Natural killer cell treated with Interleukin-12 subunit alpha and Interleukin-12 subunit beta and Interleukin-15 and Interleukin-18, amount 100 ng/mL, for 72 hours (primary cell): Measurements from ENCODE around the gene LGR5. TPM values are rescaled to one million over a fixed set of nuclear protein-coding genes. Genes with fewer than 3 reads are reported as not detected.

Experiments used
- ATAC-seq, 2 donors: fragments of 150-1000 bp; cut with Tn5 transposase in 1 of 2; sonication (Bioruptor Pico), chemical (Tn5 transposase) in 1 of 2; 2 replicates each; pipeline ENCODE4 v1.10.0; 2021
- DNase-seq: peaks from one replicate; pipeline ENCODE4 v3.0.0; 2022; ENCODE audit warnings: low spot score
- H3K27ac Mint-ChIP-seq, 2 donors: 1 replicate in 1 of 2; 2 replicates in 1 of 2; pipeline ENCODE4 v1.8.0; 2022; ENCODE audit warnings: mixed read lengths in 2 of 2, mild to moderate bottlenecking in 1 of 2, moderate library complexity in 1 of 2
- H3K27me3 Mint-ChIP-seq, 2 donors: 1 replicate in 1 of 2; 2 replicates in 1 of 2; pipeline ENCODE4 v1.8.0; 2022; ENCODE audit warnings: mixed read lengths in 2 of 2
- H3K36me3 Mint-ChIP-seq: one replicate; pipeline ENCODE4 v1.8.0; 2022; ENCODE audit warnings: mixed read lengths
- H3K4me1 Mint-ChIP-seq, 2 donors: 1 replicate in 1 of 2; 2 replicates in 1 of 2; pipeline ENCODE4 v1.8.0; 2022; ENCODE audit warnings: low read depth in 2 of 2, mixed read lengths in 2 of 2, mild to moderate bottlenecking in 1 of 2
- H3K4me3 Mint-ChIP-seq: one replicate; pipeline ENCODE4 v1.8.0; 2022; ENCODE audit warnings: mixed read lengths
- H3K9me3 Mint-ChIP-seq: 2 replicates; pipeline ENCODE4 v1.8.0; 2022; ENCODE audit warnings: mixed read lengths
- total RNA-seq, 2 donors: library from RNA; stranded (reverse); gene quantifications; one replicate each; pipeline ENCODE4 v1.2.3, GENCODE V29; 2022

Gene LGR5
- total RNA-seq, 2 donors from 2014 or later, result not detected

- Mint-ChIP-seq H3K9me3 (no peaks in the 10 kb centered on the region), H3K27ac (no peak overlapping the region), H3K4me1 (peaks cover 5 to 7% of the 10 kb centered on the region in 2 donors), H3K4me3 (no peak overlapping the region), H3K36me3 (peaks cover 28% of the 10 kb centered on the region), H3K27me3 (no peaks in the 10 kb centered on the region)
- no peak for ATAC-seq
- DNase-seq, result no peak
These were observed 187.9 kb downstream of the LGR5 start for GRCh38 chr12:71627438-71628002.

Other genes with a start within 250 kb of the LGR5 start
- 100 to 1,000 TPM in 1 of 2 donors, 10 to 100 TPM in 1; 71.1 to 104 TPM for gene ZFC3H1, start 224.1 kb downstream of the LGR5 start, total RNA-seq
- gene THAP2, start 224.5 kb downstream of the LGR5 start, total RNA-seq, result 1 to 10 TPM; 5.2 to 9.2 TPM
- 10 to 100 TPM; 13.4 to 24.8 TPM for gene TMEM19, start 246.3 kb downstream of the LGR5 start, total RNA-seq